GM23338 (cell line): ENCODE data around the gene SERBP1. TPM values are rescaled to one million over a fixed set of nuclear protein-coding genes. Genes with fewer than 3 reads are reported as not detected.

Experiments used
- ATAC-seq: fragments of 200-7000 bp; cut with Tn5 transposase; 3 replicates; pipeline ENCODE4 v1.9.1; 2020
- DNase-seq: peaks from one replicate; pipeline ENCODE4 v3.0.0-alpha.2; 2015; ENCODE audit warnings: low spot score
- H2AFZ ChIP-seq: fragments of 200-600 bp; sonication (generic); 2 replicates; pipeline ENCODE4 v1.8.0; 2016; ENCODE audit warnings: antibody characterized with exemption, mild to moderate bottlenecking, moderate library complexity
- H3F3A ChIP-seq: fragments of 200-600 bp; sonication (generic); replicated peaks from 2 replicates; pipeline ENCODE4 v1.8.0; 2017; ENCODE audit warnings: antibody characterized with exemption, mixed run types, low read depth
- H3K27ac ChIP-seq: fragments of 200-600 bp; sonication (generic); 2 replicates; pipeline ENCODE4 v1.6.1; 2016; ENCODE audit warnings: low read depth
- H3K27me3 ChIP-seq: fragments of 200-600 bp; sonication (generic); 2 replicates; pipeline ENCODE4 v1.8.0; 2016; ENCODE audit warnings: mild to moderate bottlenecking, mixed run types, moderate library complexity; ENCODE audit not compliant: insufficient read depth
- H3K36me3 ChIP-seq: fragments of 200-600 bp; sonication (generic); 2 replicates; pipeline ENCODE4 v1.8.0; 2016; ENCODE audit warnings: mild to moderate bottlenecking; ENCODE audit not compliant: insufficient read depth
- H3K4me1 ChIP-seq: fragments of 200-600 bp; sonication (generic); 2 replicates; pipeline ENCODE4 v1.8.0; 2016; ENCODE audit warnings: mild to moderate bottlenecking, moderate library complexity; ENCODE audit not compliant: insufficient read depth
- H3K4me2 ChIP-seq: fragments of 200-600 bp; sonication (generic); 2 replicates; pipeline ENCODE4 v1.7.1; 2017; ENCODE audit warnings: mixed run types
- H3K4me3 ChIP-seq: fragments of 200-600 bp; sonication (generic); 2 replicates; pipeline ENCODE4 v1.6.1; 2016; ENCODE audit warnings: mixed run types
- H3K79me2 ChIP-seq: fragments of 200-600 bp; sonication (generic); replicated peaks from 2 replicates; pipeline ENCODE4 v1.8.0; 2017; ENCODE audit warnings: mild to moderate bottlenecking; ENCODE audit not compliant: insufficient read depth
- H3K9me2 ChIP-seq: fragments of 200-600 bp; sonication (generic); 2 replicates; pipeline ENCODE4 v1.8.0; 2017; ENCODE audit not compliant: insufficient read depth
- H4K20me1 ChIP-seq: fragments of 200-600 bp; sonication (generic); replicated peaks from 2 replicates; pipeline ENCODE4 v1.8.0; 2017; ENCODE audit warnings: mild to moderate bottlenecking; ENCODE audit not compliant: insufficient read depth
- H3K27ac Mint-ChIP-seq: 2 replicates; pipeline ENCODE4 v1.8.0; 2020; ENCODE audit warnings: inconsistent platforms, mild to moderate bottlenecking, moderate library complexity, mixed read lengths
- H3K27me3 Mint-ChIP-seq: 3 replicates; pipeline ENCODE4 v1.8.0; 2022; ENCODE audit warnings: low read depth, mild to moderate bottlenecking, moderate library complexity, mixed read lengths, inconsistent platforms; ENCODE audit not compliant: insufficient read depth, poor library complexity
- H3K36me3 Mint-ChIP-seq: 3 replicates; pipeline ENCODE4 v1.8.0; 2021; ENCODE audit warnings: low read depth, mild to moderate bottlenecking, inconsistent platforms, moderate library complexity, mixed read lengths
- H3K4me1 Mint-ChIP-seq: 3 replicates; pipeline ENCODE4 v1.8.0; 2020; ENCODE audit warnings: mild to moderate bottlenecking, inconsistent platforms, mixed read lengths
- H3K4me3 Mint-ChIP-seq: 3 replicates; pipeline ENCODE4 v1.8.0; 2021; ENCODE audit warnings: moderate library complexity, mild to moderate bottlenecking, inconsistent platforms, mixed read lengths
- H3K9me3 Mint-ChIP-seq: 3 replicates; pipeline ENCODE4 v1.8.0; 2020; ENCODE audit warnings: moderate library complexity, mild to moderate bottlenecking, inconsistent platforms, mixed read lengths
- ETS1 ChIP-seq: IDR thresholded peaks from 2 replicates; pipeline ENCODE4 v1.6.1; 2016; ENCODE audit warnings: antibody characterized with exemption
- EZH2 ChIP-seq: fragments of 200-600 bp; sonication (generic); IDR thresholded peaks from one replicate; pipeline ENCODE4 v1.8.0; 2017; ENCODE audit warnings: antibody characterized with exemption, mild to moderate bottlenecking, low read depth; ENCODE audit not compliant: unreplicated experiment
- EZH2phosphoT487 ChIP-seq: fragments of 200-600 bp; sonication (generic); IDR thresholded peaks from one replicate; pipeline ENCODE4 v1.8.1; 2018; ENCODE audit warnings: antibody characterized with exemption; ENCODE audit not compliant: unreplicated experiment
- JUNB ChIP-seq: IDR thresholded peaks from one replicate; pipeline ENCODE4 v1.6.1; 2016; ENCODE audit warnings: antibody characterized with exemption; ENCODE audit not compliant: unreplicated experiment
- NANOG ChIP-seq: IDR thresholded peaks from 2 replicates; pipeline ENCODE4 v1.6.1; 2016; ENCODE audit warnings: antibody characterized with exemption, borderline replicate concordance
- POLR2AphosphoS5 ChIP-seq: IDR thresholded peaks from 2 replicates; pipeline ENCODE4 v1.6.1; 2016; ENCODE audit warnings: antibody characterized with exemption, low read depth
- ZNF114 ChIP-seq: fragments of 250-450 bp; sonication (Bioruptor Pico); IDR thresholded peaks from 2 replicates; pipeline ENCODE4 v1.5.0; 2020; ENCODE audit warnings: mild to moderate bottlenecking, moderate library complexity
- ZNF331 ChIP-seq: fragments of 250-450 bp; sonication (Bioruptor Pico); IDR thresholded peaks from 2 replicates; pipeline ENCODE4 v1.5.0; 2020; ENCODE audit warnings: low read depth, mild to moderate bottlenecking, moderate library complexity
- ZNF462 ChIP-seq: fragments of 250-450 bp; sonication (Bioruptor Pico); IDR thresholded peaks from 2 replicates; pipeline ENCODE4 v1.5.0; 2020; ENCODE audit warnings: mild to moderate bottlenecking, moderate library complexity
- polyA plus RNA-seq: library from polyadenylated mRNA; unstranded; fragments of >200 nt; fragmentation: Nextera tagmentation; extraction: Ambion mirVana; gene quantifications from 2 replicates; pipeline ENCODE4 v1.2.1, GENCODE V29; 2016
- total RNA-seq: library from RNA; depleted of rRNA; stranded (reverse); fragments of >200 nt; shearing (Covaris generic); gene quantifications from 2 replicates; pipeline ENCODE4 v1.2.3, GENCODE V29; 2014
- TF ChIP-seq, protein P1 (sequence below), 2 experiments: fragments of 200-600 bp in 1 of 2; sonication (generic) in 1 of 2; conservative IDR thresholded peaks; 2 replicates each; pipeline versions ENCODE4 v1.5.1 to v1.6.1; 2016 to 2017; ENCODE audit warnings: antibody characterized with exemption in 2 of 2, low read depth in 2 of 2, mild to moderate bottlenecking in 2 of 2, moderate library complexity in 1 of 2

SERBP1 gene
- total and polyA plus RNA-seq, 2 experiments from 2014 or later: 559 to 674 TPM

- no peak for TF ChIP-seq ZNF462 (CRISPR knock-in tag)
- TF ChIP-seq EZH2phosphoT487: no peak
- no peak for TF ChIP-seq ZNF114
- no peak for TF ChIP-seq JUNB
- TF ChIP-seq NANOG: no peak
- TF ChIP-seq ZNF331 (CRISPR knock-in tag): no peak
These were observed 1.1 kb downstream of the SERBP1 start (continued) for GRCh38 chr1:67429011-67429527.

DNA sequence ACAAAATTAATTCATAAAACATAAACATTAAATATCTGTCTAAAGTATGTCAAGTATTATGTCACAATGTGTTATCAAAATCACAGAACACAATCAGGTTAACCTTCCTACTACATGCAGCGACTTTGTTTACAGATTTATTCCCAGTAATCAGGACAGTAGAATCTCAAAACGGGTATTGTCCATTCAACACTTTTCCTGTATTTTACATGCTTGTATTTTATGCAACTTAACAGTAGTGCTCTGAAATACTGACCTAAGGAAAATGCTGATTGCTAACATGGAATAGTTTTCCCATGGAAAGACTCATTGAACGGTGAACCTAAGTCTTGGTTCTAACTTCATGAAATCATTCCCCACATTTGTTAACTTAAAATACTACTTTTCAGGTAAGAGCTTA lies 2.3 kb downstream of the SERBP1 start:
- Mint-ChIP-seq H3K4me3 (peak overlapping the region; percentile 87), H3K36me3 (peaks cover 71% of the 10 kb centered on the region), H3K27me3 (peaks cover 23% of the 10 kb centered on the region), H3K9me3 (no peaks in the 10 kb centered on the region; the same call in 2 of the 3 replicates), H3K27ac (no peak overlapping the region), H3K4me1 (peaks cover 42% of the 10 kb centered on the region)
- peaks cover 64% of the 10 kb centered on the region for H4K20me1 ChIP-seq
- no peaks in the 10 kb centered on the region for H3K9me2 ChIP-seq
- peaks cover 38% of the 10 kb centered on the region for H3K36me3 ChIP-seq
- DNase-seq (no peak), ATAC-seq (no peak)
- peaks cover 27% of the 10 kb centered on the region for H3K4me1 ChIP-seq
- H3K27me3 ChIP-seq: no peaks in the 10 kb centered on the region
- no peak for TF ChIP-seq EZH2
- no peak for TF ChIP-seq JUNB
- TF ChIP-seq, protein P1, sequence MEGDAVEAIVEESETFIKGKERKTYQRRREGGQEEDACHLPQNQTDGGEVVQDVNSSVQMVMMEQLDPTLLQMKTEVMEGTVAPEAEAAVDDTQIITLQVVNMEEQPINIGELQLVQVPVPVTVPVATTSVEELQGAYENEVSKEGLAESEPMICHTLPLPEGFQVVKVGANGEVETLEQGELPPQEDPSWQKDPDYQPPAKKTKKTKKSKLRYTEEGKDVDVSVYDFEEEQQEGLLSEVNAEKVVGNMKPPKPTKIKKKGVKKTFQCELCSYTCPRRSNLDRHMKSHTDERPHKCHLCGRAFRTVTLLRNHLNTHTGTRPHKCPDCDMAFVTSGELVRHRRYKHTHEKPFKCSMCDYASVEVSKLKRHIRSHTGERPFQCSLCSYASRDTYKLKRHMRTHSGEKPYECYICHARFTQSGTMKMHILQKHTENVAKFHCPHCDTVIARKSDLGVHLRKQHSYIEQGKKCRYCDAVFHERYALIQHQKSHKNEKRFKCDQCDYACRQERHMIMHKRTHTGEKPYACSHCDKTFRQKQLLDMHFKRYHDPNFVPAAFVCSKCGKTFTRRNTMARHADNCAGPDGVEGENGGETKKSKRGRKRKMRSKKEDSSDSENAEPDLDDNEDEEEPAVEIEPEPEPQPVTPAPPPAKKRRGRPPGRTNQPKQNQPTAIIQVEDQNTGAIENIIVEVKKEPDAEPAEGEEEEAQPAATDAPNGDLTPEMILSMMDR (conservative IDR thresholded peaks at IDR 0.05; ENCODE audit: low read depth in 2 of 2): no peak
- TF ChIP-seq ETS1: no peak
- no peak for TF ChIP-seq ZNF114
- TF ChIP-seq POLR2AphosphoS5: no peak
- H3K79me2 ChIP-seq: peaks cover 72% of the 10 kb centered on the region
- H3K27ac ChIP-seq: no peak overlapping the region
- peak overlapping the region; percentile 89 for H3K4me2 ChIP-seq
- no peak overlapping the region for H2AFZ ChIP-seq
- peak overlapping the region; percentile 66 for H3K4me3 ChIP-seq
- H3F3A ChIP-seq: no peaks in the 10 kb centered on the region
